HUDEP-2 (cell line): ENCODE data around the gene NANP.

Source experiments
- DNase-seq, 76 experiments: peaks; one replicate each; lab custom pipeline; 2025; ENCODE audit not compliant: unreplicated experiment in 76 of 76; lab: John Stamatoyannopoulos, UW

The NANP gene

GRCh38 chr20:25573288-25574251 lies 50.2 kb downstream of the NANP start:
- DNase-seq = no peak

GRCh38 chr20:25571817-25572216 lies 52.0 kb downstream of the NANP start:
- no peak for DNase-seq

- DNase-seq = no peak
These were observed 52.6 kb downstream of the NANP start for GRCh38 chr20:25571240-25571639.

- DNase-seq = no peak
These were observed 53.7 kb downstream of the NANP start for GRCh38 chr20:25570148-25570530.

GRCh38 chr20:25567286-25567685 lies 56.5 kb downstream of the NANP start:
- no peak for DNase-seq

GRCh38 chr20:25566821-25567220 lies 57.0 kb downstream of the NANP start:
- DNase-seq = no peak

GRCh38 chr20:25565578-25566157 lies 58.1 kb downstream of the NANP start:
- no peak for DNase-seq

GRCh38 chr20:25563876-25564275 lies 59.9 kb downstream of the NANP start:
- no peak for DNase-seq

GRCh38 chr20:25563362-25563761 lies 60.5 kb downstream of the NANP start:
- no peak for DNase-seq
